ENCODE data around the gene TBC1D22A.
A peak's percentile ranks its signal among the peaks of the same experiment; 100 is the strongest.
"Not testable (repeated sequence)": the region's sequence is repeated elsewhere in the genome, so short reads cannot be mapped to it uniquely, and the experiment has no call there.

TBC1D22A gene

DNA sequence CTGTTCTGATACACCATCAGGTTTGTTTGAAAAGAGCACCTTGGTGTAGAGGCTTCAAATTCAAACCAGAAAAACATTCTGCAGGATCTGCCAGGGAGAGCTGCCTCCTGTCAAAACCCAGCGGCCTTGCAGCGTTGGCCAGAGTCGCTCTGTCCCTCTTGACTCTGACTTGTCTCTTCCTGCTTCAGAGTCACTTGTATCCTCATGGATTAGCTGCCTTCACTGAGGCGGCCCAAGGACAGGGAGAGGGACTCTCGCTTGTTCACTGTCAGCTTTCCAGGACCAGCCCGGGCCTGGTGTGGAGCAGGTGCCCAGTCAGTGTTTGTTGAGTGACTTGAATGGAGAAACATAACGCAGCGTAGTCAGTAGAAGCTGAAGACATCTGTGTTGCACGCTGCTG lies 18.0 kb downstream of the TBC1D22A start:
- no peak overlapping the region for H3K4me3 ChIP-seq (ENCODE audit: low read depth, low read length)
- TF ChIP-seq, protein P1, sequence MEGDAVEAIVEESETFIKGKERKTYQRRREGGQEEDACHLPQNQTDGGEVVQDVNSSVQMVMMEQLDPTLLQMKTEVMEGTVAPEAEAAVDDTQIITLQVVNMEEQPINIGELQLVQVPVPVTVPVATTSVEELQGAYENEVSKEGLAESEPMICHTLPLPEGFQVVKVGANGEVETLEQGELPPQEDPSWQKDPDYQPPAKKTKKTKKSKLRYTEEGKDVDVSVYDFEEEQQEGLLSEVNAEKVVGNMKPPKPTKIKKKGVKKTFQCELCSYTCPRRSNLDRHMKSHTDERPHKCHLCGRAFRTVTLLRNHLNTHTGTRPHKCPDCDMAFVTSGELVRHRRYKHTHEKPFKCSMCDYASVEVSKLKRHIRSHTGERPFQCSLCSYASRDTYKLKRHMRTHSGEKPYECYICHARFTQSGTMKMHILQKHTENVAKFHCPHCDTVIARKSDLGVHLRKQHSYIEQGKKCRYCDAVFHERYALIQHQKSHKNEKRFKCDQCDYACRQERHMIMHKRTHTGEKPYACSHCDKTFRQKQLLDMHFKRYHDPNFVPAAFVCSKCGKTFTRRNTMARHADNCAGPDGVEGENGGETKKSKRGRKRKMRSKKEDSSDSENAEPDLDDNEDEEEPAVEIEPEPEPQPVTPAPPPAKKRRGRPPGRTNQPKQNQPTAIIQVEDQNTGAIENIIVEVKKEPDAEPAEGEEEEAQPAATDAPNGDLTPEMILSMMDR (IDR thresholded peaks at IDR 0.05; ENCODE audit: low read depth, low read length) = no peak

- no peak overlapping the region for H3K4me3 ChIP-seq (ENCODE audit: low read depth, low read length)
- TF ChIP-seq, protein P1 (IDR thresholded peaks at IDR 0.05; ENCODE audit: low read depth, low read length) = no peak
Observed at GRCh38 chr22:46781291-46781690, 18.8 kb downstream of the TBC1D22A start.

DNA sequence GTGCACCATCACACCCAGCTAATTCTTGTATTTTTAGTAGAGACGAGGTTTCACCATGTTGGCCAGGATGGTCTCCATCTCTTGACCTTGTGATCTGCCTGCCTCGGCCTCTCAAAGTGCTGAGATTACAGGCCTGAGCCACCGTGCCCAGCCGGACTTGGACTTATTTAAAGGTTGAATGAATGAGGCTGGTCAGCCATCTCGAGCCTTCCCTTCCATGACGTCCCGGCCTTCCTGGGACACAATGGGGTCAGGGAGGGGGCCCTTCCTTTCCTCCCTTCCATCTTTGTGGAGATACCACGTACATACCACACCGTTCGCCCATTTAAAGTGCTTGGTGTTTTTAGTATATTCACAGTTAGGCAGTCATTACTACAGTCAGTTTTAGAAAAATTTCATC lies 19.8 kb downstream of the TBC1D22A start:
- H3K4me3 ChIP-seq (ENCODE audit: low read depth, low read length) = not testable (repeated sequence)

DNA sequence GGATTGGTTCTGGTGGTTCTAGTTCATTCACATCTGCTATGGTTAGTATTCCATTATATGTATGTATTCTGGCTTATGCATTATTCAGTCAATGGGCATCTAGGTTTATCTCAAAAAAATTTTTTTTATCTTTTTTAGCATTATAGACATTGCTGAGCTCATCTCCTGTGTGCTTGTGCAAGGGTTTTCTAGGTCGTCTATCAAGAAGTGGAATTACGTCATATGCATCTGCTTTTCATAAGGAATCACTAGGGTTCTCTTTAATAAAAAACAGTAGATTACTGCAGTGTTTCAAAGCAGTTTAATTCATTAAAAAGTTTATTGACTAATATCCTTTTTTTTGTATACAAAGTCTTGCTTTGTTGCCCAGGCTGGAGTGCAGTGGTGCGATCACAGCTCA lies 21.3 kb downstream of the TBC1D22A start:
- TF ChIP-seq, protein P1 (IDR thresholded peaks at IDR 0.05; ENCODE audit: low read depth, low read length) = no peak
- H3K4me3 ChIP-seq (ENCODE audit: low read depth, low read length) = no peak overlapping the region

GRCh38 chr22:46788441-46789172 lies 26.2 kb downstream of the TBC1D22A start:
- TF ChIP-seq, protein P1 (IDR thresholded peaks at IDR 0.05; ENCODE audit: low read depth, low read length) = no peak
- H3K4me3 ChIP-seq (ENCODE audit: low read depth, low read length) = no peak overlapping the region

DNA sequence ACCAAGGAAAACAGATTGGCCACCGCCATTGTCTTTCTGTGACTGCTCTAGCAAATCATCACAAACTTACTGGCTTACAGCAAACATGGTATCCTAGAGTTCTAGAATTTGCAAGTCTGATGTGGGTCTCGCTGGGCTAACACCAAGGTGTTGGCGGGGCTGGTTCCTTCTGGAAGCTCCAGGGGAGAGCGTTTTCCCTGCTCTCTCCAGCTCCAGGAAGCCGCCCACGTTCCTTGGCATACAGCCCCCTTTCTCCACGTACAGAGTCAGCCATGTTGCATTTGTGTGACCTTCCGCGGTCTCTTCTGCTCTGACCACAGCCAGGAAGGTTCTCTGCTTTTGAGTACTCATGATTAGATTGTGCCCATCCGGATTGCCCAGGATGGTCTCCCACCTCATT lies 27.5 kb downstream of the TBC1D22A start:
- TF ChIP-seq, protein P1 (IDR thresholded peaks at IDR 0.05; ENCODE audit: low read depth, low read length) = no peak
- no peak overlapping the region for H3K4me3 ChIP-seq (ENCODE audit: low read depth, low read length)

- H3K4me3 ChIP-seq (ENCODE audit: low read depth, low read length) = 0 out of 2 replicates have a peak overlapping the region, but pooled peaks have one; percentile 4
- TF ChIP-seq, protein P1 (IDR thresholded peaks at IDR 0.05; ENCODE audit: low read depth, low read length) = no peak
Observed at GRCh38 chr22:46791201-46791731, 28.8 kb downstream of the TBC1D22A start.

Data from WI38 (cell line).